ENCODE results near the gene EEF2K. TPM values are rescaled to one million over a fixed set of nuclear protein-coding genes. Genes with fewer than 3 reads are reported as not detected.
A peak's percentile ranks its signal among the peaks of the same experiment; 100 is the strongest.

The EEF2K gene
- total and polyA plus RNA-seq, 2 of the 13 experiments (the other 11 are each of a cell fraction or from before 2014, with no cell fraction given), result 22.0 to 23.8 TPM

DNA sequence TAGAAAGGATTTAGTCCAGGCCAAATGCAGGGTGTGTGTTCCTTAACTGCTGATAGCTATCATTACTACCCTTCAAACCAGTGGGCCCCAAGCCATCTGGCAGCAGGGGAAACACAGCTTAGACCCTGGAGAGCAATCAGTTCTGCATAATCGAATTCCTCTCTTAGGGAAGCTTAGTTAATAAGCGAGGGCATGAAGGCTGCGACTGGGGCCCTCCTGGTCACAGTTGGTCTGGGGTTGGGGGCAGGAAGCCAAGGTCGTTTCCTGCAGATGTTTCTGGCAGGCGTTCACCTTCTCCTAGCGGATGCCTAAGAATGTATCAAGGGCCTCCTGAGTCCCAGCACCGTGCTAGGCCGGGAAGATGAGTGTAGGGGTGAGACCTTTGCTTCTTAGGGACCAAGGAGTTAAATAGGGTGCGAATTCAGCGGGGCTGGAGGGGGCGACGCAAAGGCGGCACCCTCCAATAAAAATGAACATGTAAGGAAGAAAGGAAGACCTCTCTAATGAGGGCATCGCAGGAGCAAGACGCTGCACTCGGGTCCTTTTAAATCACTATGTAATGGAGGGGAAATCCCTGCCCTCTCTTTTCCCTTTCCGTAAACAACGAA lies 16.5 kb upstream of the EEF2K start (continued):
- TF ChIP-seq, protein P1, sequence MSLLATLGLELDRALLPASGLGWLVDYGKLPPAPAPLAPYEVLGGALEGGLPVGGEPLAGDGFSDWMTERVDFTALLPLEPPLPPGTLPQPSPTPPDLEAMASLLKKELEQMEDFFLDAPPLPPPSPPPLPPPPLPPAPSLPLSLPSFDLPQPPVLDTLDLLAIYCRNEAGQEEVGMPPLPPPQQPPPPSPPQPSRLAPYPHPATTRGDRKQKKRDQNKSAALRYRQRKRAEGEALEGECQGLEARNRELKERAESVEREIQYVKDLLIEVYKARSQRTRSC (CRISPR knock-in tag; IDR thresholded peaks at IDR 0.05; ENCODE audit: low read depth), result no peak; the same call in 1 of the 2 replicates
- no peak for TF ChIP-seq RELA (CRISPR knock-in tag; IDR thresholded peaks at IDR 0.05)
- TF ChIP-seq, protein P2, sequence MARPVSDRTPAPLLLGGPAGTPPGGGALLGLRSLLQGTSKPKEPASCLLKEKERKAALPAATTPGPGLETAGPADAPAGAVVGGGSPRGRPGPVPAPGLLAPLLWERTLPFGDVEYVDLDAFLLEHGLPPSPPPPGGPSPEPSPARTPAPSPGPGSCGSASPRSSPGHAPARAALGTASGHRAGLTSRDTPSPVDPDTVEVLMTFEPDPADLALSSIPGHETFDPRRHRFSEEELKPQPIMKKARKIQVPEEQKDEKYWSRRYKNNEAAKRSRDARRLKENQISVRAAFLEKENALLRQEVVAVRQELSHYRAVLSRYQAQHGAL (CRISPR knock-in tag; IDR thresholded peaks at IDR 0.05; ENCODE audit: not compliant biosample characterization), result no peak
- TF ChIP-seq KLF15 (CRISPR knock-in tag; IDR thresholded peaks at IDR 0.05; ENCODE audit: borderline replicate concordance), result no peak
- no peak for TF ChIP-seq GZF1 (CRISPR knock-in tag; IDR thresholded peaks at IDR 0.05)
- TF ChIP-seq NCOA1 (CRISPR knock-in tag; IDR thresholded peaks at IDR 0.05), result peak; percentile 93; the same call in 1 of the 2 replicates
- TF ChIP-seq ZNF768 (CRISPR knock-in tag; IDR thresholded peaks at IDR 0.05), result no peak
- TF ChIP-seq ZNF33A (CRISPR knock-in tag; IDR thresholded peaks at IDR 0.05; ENCODE audit: borderline replicate concordance), result no peak
- TF ChIP-seq SMAD3 (CRISPR knock-in tag; IDR thresholded peaks at IDR 0.05), result no peak
- TF ChIP-seq NFIC (IDR thresholded peaks at IDR 0.05; ENCODE audit: low read length), result no peak
- no peak for TF ChIP-seq CBX2 (IDR thresholded peaks at IDR 0.05; ENCODE audit: low read depth, low read length)
- TF ChIP-seq CBX2 (CRISPR knock-in tag; IDR thresholded peaks at IDR 0.05; ENCODE audit: low read depth), result no peak
- no peak for TF ChIP-seq ZNF296 (CRISPR knock-in tag; conservative IDR thresholded peaks at IDR 0.05)
- peak; percentile 19; the same call in 1 of the 2 replicates for TF ChIP-seq ZSCAN21 (CRISPR knock-in tag; IDR thresholded peaks at IDR 0.05; ENCODE audit: borderline replicate concordance)
- TF ChIP-seq, protein P3, sequence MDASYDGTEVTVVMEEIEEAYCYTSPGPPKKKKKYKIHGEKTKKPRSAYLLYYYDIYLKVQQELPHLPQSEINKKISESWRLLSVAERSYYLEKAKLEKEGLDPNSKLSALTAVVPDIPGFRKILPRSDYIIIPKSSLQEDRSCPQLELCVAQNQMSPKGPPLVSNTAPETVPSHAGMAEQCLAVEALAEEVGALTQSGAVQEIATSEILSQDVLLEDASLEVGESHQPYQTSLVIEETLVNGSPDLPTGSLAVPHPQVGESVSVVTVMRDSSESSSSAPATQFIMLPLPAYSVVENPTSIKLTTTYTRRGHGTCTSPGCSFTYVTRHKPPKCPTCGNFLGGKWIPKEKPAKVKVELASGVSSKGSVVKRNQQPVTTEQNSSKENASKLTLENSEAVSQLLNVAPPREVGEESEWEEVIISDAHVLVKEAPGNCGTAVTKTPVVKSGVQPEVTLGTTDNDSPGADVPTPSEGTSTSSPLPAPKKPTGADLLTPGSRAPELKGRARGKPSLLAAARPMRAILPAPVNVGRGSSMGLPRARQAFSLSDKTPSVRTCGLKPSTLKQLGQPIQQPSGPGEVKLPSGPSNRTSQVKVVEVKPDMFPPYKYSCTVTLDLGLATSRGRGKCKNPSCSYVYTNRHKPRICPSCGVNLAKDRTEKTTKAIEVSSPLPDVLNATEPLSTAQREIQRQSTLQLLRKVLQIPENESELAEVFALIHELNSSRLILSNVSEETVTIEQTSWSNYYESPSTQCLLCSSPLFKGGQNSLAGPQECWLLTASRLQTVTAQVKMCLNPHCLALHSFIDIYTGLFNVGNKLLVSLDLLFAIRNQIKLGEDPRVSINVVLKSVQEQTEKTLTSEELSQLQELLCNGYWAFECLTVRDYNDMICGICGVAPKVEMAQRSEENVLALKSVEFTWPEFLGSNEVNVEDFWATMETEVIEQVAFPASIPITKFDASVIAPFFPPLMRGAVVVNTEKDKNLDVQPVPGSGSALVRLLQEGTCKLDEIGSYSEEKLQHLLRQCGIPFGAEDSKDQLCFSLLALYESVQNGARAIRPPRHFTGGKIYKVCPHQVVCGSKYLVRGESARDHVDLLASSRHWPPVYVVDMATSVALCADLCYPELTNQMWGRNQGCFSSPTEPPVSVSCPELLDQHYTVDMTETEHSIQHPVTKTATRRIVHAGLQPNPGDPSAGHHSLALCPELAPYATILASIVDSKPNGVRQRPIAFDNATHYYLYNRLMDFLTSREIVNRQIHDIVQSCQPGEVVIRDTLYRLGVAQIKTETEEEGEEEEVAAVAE (CRISPR knock-in tag; IDR thresholded peaks at IDR 0.05; ENCODE audit: borderline replicate concordance), result peak; percentile 60; the same call in 1 of the 2 replicates
- TF ChIP-seq PPARG (CRISPR knock-in tag; conservative IDR thresholded peaks at IDR 0.05), result no peak
- TF ChIP-seq, protein P4, sequence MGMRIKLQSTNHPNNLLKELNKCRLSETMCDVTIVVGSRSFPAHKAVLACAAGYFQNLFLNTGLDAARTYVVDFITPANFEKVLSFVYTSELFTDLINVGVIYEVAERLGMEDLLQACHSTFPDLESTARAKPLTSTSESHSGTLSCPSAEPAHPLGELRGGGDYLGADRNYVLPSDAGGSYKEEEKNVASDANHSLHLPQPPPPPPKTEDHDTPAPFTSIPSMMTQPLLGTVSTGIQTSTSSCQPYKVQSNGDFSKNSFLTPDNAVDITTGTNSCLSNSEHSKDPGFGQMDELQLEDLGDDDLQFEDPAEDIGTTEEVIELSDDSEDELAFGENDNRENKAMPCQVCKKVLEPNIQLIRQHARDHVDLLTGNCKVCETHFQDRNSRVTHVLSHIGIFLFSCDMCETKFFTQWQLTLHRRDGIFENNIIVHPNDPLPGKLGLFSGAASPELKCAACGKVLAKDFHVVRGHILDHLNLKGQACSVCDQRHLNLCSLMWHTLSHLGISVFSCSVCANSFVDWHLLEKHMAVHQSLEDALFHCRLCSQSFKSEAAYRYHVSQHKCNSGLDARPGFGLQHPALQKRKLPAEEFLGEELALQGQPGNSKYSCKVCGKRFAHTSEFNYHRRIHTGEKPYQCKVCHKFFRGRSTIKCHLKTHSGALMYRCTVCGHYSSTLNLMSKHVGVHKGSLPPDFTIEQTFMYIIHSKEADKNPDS (CRISPR knock-in tag; IDR thresholded peaks at IDR 0.05), result peak; percentile 61; the same call in 1 of the 2 replicates
- no peak for TF ChIP-seq FOXP1 (IDR thresholded peaks at IDR 0.05)
- TF ChIP-seq FOXP1 (CRISPR knock-in tag; IDR thresholded peaks at IDR 0.05), result no peak
- TF ChIP-seq SIN3A (IDR thresholded peaks at IDR 0.05; ENCODE audit: borderline replicate concordance, low read depth, low read length), result no peak
- no peak for TF ChIP-seq POLR2AphosphoS2 (IDR thresholded peaks at IDR 0.05; ENCODE audit: low read depth, low read length)
- no peak for TF ChIP-seq HCFC1 (IDR thresholded peaks at IDR 0.05; ENCODE audit: low read depth, low read length)
- TF ChIP-seq, protein P5, sequence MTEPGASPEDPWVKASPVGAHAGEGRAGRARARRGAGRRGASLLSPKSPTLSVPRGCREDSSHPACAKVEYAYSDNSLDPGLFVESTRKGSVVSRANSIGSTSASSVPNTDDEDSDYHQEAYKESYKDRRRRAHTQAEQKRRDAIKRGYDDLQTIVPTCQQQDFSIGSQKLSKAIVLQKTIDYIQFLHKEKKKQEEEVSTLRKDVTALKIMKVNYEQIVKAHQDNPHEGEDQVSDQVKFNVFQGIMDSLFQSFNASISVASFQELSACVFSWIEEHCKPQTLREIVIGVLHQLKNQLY (CRISPR knock-in tag; IDR thresholded peaks at IDR 0.05), result 0 out of 2 replicates have a peak, but pooled peaks have one; percentile 12
- TF ChIP-seq TEAD3 (CRISPR knock-in tag; optimal IDR thresholded peaks at IDR 0.05; ENCODE audit: borderline replicate concordance), result peak; percentile 42

Measured in HepG2 (cell line).